B cell (primary cell): ENCODE results near the gene GAD1. TPM values are rescaled to one million over a fixed set of nuclear protein-coding genes. Genes with fewer than 3 reads are reported as not detected.

Source experiments
- ATAC-seq: fragments of 200-7000 bp; cut with Tn5 transposase; one replicate; pipeline ENCODE4 v1.10.0; 2021; ENCODE audit warnings: low read depth, mild to moderate bottlenecking, moderate number of reproducible peaks, moderate library complexity
- CTCF ChIA-PET: fragments of 350-600 bp; sonication (Branson Sonifier 250); formaldehyde crosslinking; loops from one replicate; lab custom pipeline; 2021; ENCODE audit warnings: antibody characterized with exemption, inconsistent platforms; lab: Charles Lee
- POLR2A ChIA-PET: fragments of 350-600 bp; sonication (Branson Sonifier 250); formaldehyde crosslinking; loops from one replicate; lab custom pipeline; 2021; ENCODE audit warnings: antibody characterized with exemption; lab: Charles Lee
- DNase-seq: peaks from one replicate; pipeline ENCODE4 v3.0.0; 2013
- H2AFZ ChIP-seq: 2 replicates; pipeline ENCODE4 v1.6.1; 2012; ENCODE audit warnings: mild to moderate bottlenecking, low read depth, low read length; ENCODE audit not compliant: insufficient read depth, poor library complexity, severe bottlenecking
- H3K27ac ChIP-seq, 2 donors: 1 replicate in 1 of 2; 2 replicates in 1 of 2; pipeline ENCODE4 v1.5.1; 2012 to 2013; ENCODE audit warnings: low read length in 2 of 2, mild to moderate bottlenecking in 2 of 2, moderate library complexity in 1 of 2
- H3K27me3 ChIP-seq, 4 experiments: fragments of 200-600 bp in 1 of 4; sonication (generic) in 1 of 4; replicated peaks in 1 of 4; 1 replicate in 2 of 4; 2 replicates in 2 of 4; pipeline versions ENCODE4 v1.6.1 to v1.7.0; 2013 to 2016; ENCODE audit warnings: low read length in 3 of 4, mild to moderate bottlenecking in 2 of 4, mixed read lengths in 1 of 4, moderate library complexity in 1 of 4; ENCODE audit not compliant: insufficient read depth in 4 of 4, control insufficient read depth in 3 of 4; ENCODE audit errors: control extremely low read depth in 1 of 4
- H3K36me3 ChIP-seq, 2 experiments: replicated peaks in 1 of 2; 1 replicate in 1 of 2; 2 replicates in 1 of 2; pipeline versions ENCODE4 v1.6.1 to v1.7.1; 2013; ENCODE audit warnings: low read length in 1 of 2; ENCODE audit not compliant: insufficient read depth in 2 of 2, control insufficient read depth in 1 of 2; ENCODE audit errors: control extremely low read depth in 1 of 2, extremely low read depth in 1 of 2
- H3K4me1 ChIP-seq, 2 donors: fragments of 200-600 bp in 1 of 2; sonication (generic) in 1 of 2; 1 replicate in 1 of 2; 2 replicates in 1 of 2; pipeline versions ENCODE4 v1.5.1 to v1.6.1; 2013 to 2017; ENCODE audit warnings: low read length in 2 of 2; ENCODE audit not compliant: control insufficient read depth in 2 of 2, insufficient read depth in 2 of 2
- H3K4me2 ChIP-seq: replicated peaks from 2 replicates; pipeline ENCODE3; 2012; ENCODE audit warnings: mild to moderate bottlenecking, low read depth, low read length; ENCODE audit not compliant: poor library complexity, severe bottlenecking
- H3K4me3 ChIP-seq, 5 experiments: fragments of 200-600 bp in 1 of 5; sonication (generic) in 1 of 5; 1 replicate in 3 of 5; 2 replicates in 2 of 5; pipeline versions ENCODE4 v1.5.1 to v1.7.0; 2011 to 2016; ENCODE audit warnings: low read length in 4 of 5, mild to moderate bottlenecking in 4 of 5, low read depth in 2 of 5, control low read depth in 1 of 5, moderate library complexity in 1 of 5; ENCODE audit not compliant: insufficient read depth in 1 of 5; ENCODE audit errors: control extremely low read depth in 1 of 5, extremely low read depth in 1 of 5
- H3K79me2 ChIP-seq: fragments of 200-600 bp; sonication (generic); one replicate; pipeline ENCODE4 v1.6.0; 2016; ENCODE audit warnings: low read length; ENCODE audit not compliant: control insufficient read depth, insufficient read depth
- H3K9ac ChIP-seq: fragments of 200-600 bp; sonication (generic); 2 replicates; pipeline ENCODE4 v1.6.1; 2017; ENCODE audit warnings: mild to moderate bottlenecking, low read length, moderate library complexity
- H3K9me3 ChIP-seq, 3 donors: one replicate each; pipeline versions ENCODE4 v1.6.1 to v1.7.1; 2013; ENCODE audit warnings: low read length in 2 of 3; ENCODE audit not compliant: control insufficient read depth in 2 of 3, insufficient read depth in 1 of 3; ENCODE audit errors: control extremely low read depth in 1 of 3
- H4K20me1 ChIP-seq: 2 replicates; pipeline ENCODE4 v1.6.0; 2012; ENCODE audit warnings: mild to moderate bottlenecking, low read length; ENCODE audit not compliant: insufficient read depth, control insufficient read depth, poor library complexity, severe bottlenecking
- H3K27ac Mint-ChIP-seq: one replicate; pipeline ENCODE4 v1.8.0; 2021; ENCODE audit warnings: mixed read lengths
- H3K27me3 Mint-ChIP-seq: one replicate; pipeline ENCODE4 v1.8.0; 2021; ENCODE audit warnings: mixed read lengths
- H3K4me1 Mint-ChIP-seq: one replicate; pipeline ENCODE4 v1.8.0; 2021; ENCODE audit warnings: mixed read lengths
- H3K4me3 Mint-ChIP-seq: one replicate; pipeline ENCODE4 v1.8.0; 2021; ENCODE audit warnings: mixed read lengths
- H3K9me3 Mint-ChIP-seq: one replicate; pipeline ENCODE4 v1.8.0; 2022; ENCODE audit warnings: mixed read lengths; ENCODE audit not compliant: insufficient read depth
- CTCF ChIP-seq: fragments of 200-600 bp; IDR thresholded peaks from one replicate; pipeline ENCODE4 v1.8.0; 2022; ENCODE audit warnings: antibody characterized with exemption, mild to moderate bottlenecking
- EZH2 ChIP-seq: IDR thresholded peaks from 2 replicates; pipeline ENCODE4 v1.6.1; 2012; ENCODE audit warnings: borderline replicate concordance, low read depth, mild to moderate bottlenecking, moderate library complexity, low read length; ENCODE audit not compliant: insufficient read depth, poor library complexity, severe bottlenecking
- WGBS: methylation state at CpG from one replicate; pipeline ENCODE4 v1.1.5; 2013; ENCODE audit warnings: missing lambda C conversion rate; ENCODE audit not compliant: insufficient coverage; 5-methylcytosine and 5-hydroxymethylcytosine counted together
- intact Hi-C: fragments of 100-400 bp; cut with micrococcal nuclease; formaldehyde crosslinking; loops from one replicate; pipeline ENCODE4 v1.10.0; 2022
- polyA plus RNA-seq: library from polyadenylated mRNA; depleted of rRNA; stranded (reverse); fragments of >200 nt; gene quantifications from 2 replicates; pipeline ENCODE4 v1.2.3, GENCODE V29; 2012
- total RNA-seq, 2 donors: library from RNA; stranded (reverse); fragments of 120-200 nt in 1 of 2; gene quantifications; 1 replicate in 1 of 2; 2 replicates in 1 of 2; pipeline versions ENCODE4 v1.2.3 to v1.2.4, GENCODE V29; 2013 to 2022

The GAD1 gene
- total and polyA plus RNA-seq, 2 donors (not counting 1 experiment from before 2014, with no cell fraction given) = not detected

- 17% methylated on average over 37 of the region's 43 CpGs for WGBS
- H3K27ac Mint-ChIP-seq = peak overlapping the region; percentile 4
Measured at GRCh38 chr2:170822290-170823087, 5.8 kb downstream of the GAD1 start.

More at GRCh38 chr2:170822290-170823087, 5.8 kb downstream of the GAD1 start:
- CTCF ChIA-PET = interaction anchor here (1.7 kb wide), 1 partner anchor 9 kb away, joined by 5 read pairs; no protein-coding TSS in a partner anchor
- Histone ChIP-seq H3K79me2 (no peaks in the 10 kb centered on the region), H2AFZ (peak overlapping the region; percentile 33), H3K4me1 (peaks cover 54 to 58% of the 10 kb centered on the region in 2 donors), H3K4me3 (peak overlapping the region in 1 of 5 experiments; percentile 64), H3K4me2 (peak overlapping the region; percentile 81), H3K9me3 (peaks cover 0 to 63% (median 0%) of the 10 kb centered on the region in 3 donors), H3K36me3 (no peaks in the 10 kb centered on the region), H4K20me1 (no peaks in the 10 kb centered on the region), H3K9ac (peak overlapping the region; percentile 55), H3K27me3 (peaks cover 0 to 77% (median 52%) of the 10 kb centered on the region in 4 experiments), H3K27ac (no peak overlapping the region)
- peaks cover 79% of the 10 kb centered on the region for H3K27me3 Mint-ChIP-seq
- intact Hi-C loops = no loop called here
- peaks cover 46% of the 10 kb centered on the region for H3K4me1 Mint-ChIP-seq
- no peaks in the 10 kb centered on the region for H3K9me3 Mint-ChIP-seq
- ATAC-seq (no peak), DNase-seq (peak; percentile 42)
- POLR2A ChIA-PET = no interaction called here
- TF ChIP-seq EZH2 (no peak), CTCF (no peak)
- peak overlapping the region; percentile 57 for H3K4me3 Mint-ChIP-seq
